ENCODE measurements around the gene GIGYF2. TPM values are rescaled to one million over a fixed set of nuclear protein-coding genes. Genes with fewer than 3 reads are reported as not detected.

Gene GIGYF2
- total and polyA plus RNA-seq, 2 of the 13 experiments (the other 11 are each of a cell fraction or from before 2014, with no cell fraction given), result 44.9 to 73.5 TPM

DNA sequence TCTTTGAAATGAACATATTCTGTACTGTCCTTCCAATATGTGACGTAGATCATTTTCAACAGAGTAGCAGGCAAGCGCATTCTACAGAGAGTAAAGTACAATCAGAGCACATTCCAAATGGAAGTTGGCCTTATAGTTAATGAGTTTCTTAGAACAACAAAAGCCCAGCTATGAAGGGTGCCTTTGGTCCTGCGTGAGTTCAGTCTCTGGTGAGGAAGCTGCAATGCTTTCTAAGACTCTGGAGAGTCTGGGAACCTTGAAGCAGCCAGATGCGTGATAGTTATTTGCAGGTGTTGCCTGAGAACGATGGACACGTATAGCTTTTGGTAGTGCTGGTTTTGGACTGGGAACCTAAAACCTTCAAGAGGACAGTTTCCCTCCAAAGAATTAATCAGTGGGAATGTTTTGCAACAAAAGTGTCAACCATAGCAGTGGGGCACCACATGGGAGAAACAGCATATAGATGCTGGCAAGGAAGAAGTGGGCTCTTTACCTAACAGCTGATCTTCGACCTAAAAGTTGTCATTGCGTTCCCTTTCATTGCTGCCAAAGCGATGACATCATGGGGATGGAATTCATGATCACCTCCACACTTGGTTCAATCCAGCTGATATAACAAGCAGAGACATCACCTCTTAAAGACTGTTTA lies 163.6 kb downstream of the GIGYF2 start (continued):
- no peak; the same call in 1 of the 2 replicates for TF ChIP-seq ZNF792 (CRISPR knock-in tag; IDR thresholded peaks at IDR 0.05)
- no peak for TF ChIP-seq ZNF329 (CRISPR knock-in tag; IDR thresholded peaks at IDR 0.05; ENCODE audit: low read depth)
- no peak for TF ChIP-seq ZNF333 (CRISPR knock-in tag; IDR thresholded peaks at IDR 0.05; ENCODE audit: borderline replicate concordance)
- peak; percentile 52; the same call in 1 of the 2 replicates for TF ChIP-seq HMG20A (CRISPR knock-in tag; IDR thresholded peaks at IDR 0.05; ENCODE audit: borderline replicate concordance)
- no peak for TF ChIP-seq ZNF251 (CRISPR knock-in tag; IDR thresholded peaks at IDR 0.05)
- TF ChIP-seq MAF1 (CRISPR knock-in tag; IDR thresholded peaks at IDR 0.05; ENCODE audit: borderline replicate concordance), result no peak
- TF ChIP-seq THYN1 (CRISPR knock-in tag; IDR thresholded peaks at IDR 0.05; ENCODE audit: borderline replicate concordance, low read depth), result no peak
- no peak for TF ChIP-seq MED13 (CRISPR knock-in tag; IDR thresholded peaks at IDR 0.05)
- no peak for TF ChIP-seq NONO (IDR thresholded peaks at IDR 0.05)
- no peak for TF ChIP-seq NONO (CRISPR knock-in tag; conservative IDR thresholded peaks at IDR 0.05)
- TF ChIP-seq PRMT3 (CRISPR knock-in tag; IDR thresholded peaks at IDR 0.05; ENCODE audit: borderline replicate concordance, low read depth), result no peak
- no peak for TF ChIP-seq ZFAT (CRISPR knock-in tag; conservative IDR thresholded peaks at IDR 0.05)
- no peak for TF ChIP-seq PTBP1 (IDR thresholded peaks at IDR 0.05; ENCODE audit: low read depth, low read length, poor library complexity, severe bottlenecking)
- no peak for TF ChIP-seq DNMT1 (CRISPR knock-in tag; IDR thresholded peaks at IDR 0.05)
- no peak for TF ChIP-seq KDM5B (CRISPR knock-in tag; IDR thresholded peaks at IDR 0.05; ENCODE audit: borderline replicate concordance)
- no peak for TF ChIP-seq ZNF33A (CRISPR knock-in tag; IDR thresholded peaks at IDR 0.05; ENCODE audit: borderline replicate concordance)
- TF ChIP-seq ZNF841 (CRISPR knock-in tag; IDR thresholded peaks at IDR 0.05; ENCODE audit: borderline replicate concordance), result no peak
- no peak for TF ChIP-seq ZFYVE20 (CRISPR knock-in tag; IDR thresholded peaks at IDR 0.05; ENCODE audit: borderline replicate concordance, low read depth)
- TF ChIP-seq, protein P1, sequence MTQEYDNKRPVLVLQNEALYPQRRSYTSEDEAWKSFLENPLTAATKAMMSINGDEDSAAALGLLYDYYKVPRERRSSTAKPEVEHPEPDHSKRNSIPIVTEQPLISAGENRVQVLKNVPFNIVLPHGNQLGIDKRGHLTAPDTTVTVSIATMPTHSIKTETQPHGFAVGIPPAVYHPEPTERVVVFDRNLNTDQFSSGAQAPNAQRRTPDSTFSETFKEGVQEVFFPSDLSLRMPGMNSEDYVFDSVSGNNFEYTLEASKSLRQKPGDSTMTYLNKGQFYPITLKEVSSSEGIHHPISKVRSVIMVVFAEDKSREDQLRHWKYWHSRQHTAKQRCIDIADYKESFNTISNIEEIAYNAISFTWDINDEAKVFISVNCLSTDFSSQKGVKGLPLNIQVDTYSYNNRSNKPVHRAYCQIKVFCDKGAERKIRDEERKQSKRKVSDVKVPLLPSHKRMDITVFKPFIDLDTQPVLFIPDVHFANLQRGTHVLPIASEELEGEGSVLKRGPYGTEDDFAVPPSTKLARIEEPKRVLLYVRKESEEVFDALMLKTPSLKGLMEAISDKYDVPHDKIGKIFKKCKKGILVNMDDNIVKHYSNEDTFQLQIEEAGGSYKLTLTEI (CRISPR knock-in tag; conservative IDR thresholded peaks at IDR 0.05), result no peak
- TF ChIP-seq, protein P2, sequence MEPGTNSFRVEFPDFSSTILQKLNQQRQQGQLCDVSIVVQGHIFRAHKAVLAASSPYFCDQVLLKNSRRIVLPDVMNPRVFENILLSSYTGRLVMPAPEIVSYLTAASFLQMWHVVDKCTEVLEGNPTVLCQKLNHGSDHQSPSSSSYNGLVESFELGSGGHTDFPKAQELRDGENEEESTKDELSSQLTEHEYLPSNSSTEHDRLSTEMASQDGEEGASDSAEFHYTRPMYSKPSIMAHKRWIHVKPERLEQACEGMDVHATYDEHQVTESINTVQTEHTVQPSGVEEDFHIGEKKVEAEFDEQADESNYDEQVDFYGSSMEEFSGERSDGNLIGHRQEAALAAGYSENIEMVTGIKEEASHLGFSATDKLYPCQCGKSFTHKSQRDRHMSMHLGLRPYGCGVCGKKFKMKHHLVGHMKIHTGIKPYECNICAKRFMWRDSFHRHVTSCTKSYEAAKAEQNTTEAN (CRISPR knock-in tag; conservative IDR thresholded peaks at IDR 0.05), result no peak
- TF ChIP-seq KDM1A (CRISPR knock-in tag; IDR thresholded peaks at IDR 0.05), result no peak
- peak; percentile 37; the same call in 1 of the 3 replicates for TF ChIP-seq MXI1 (IDR thresholded peaks at IDR 0.05; ENCODE audit: borderline replicate concordance, low read depth, low read length)
- TF ChIP-seq ZNF547 (CRISPR knock-in tag; IDR thresholded peaks at IDR 0.05), result 0 out of 2 replicates have a peak, but pooled peaks have one; percentile 32
- TF ChIP-seq ZBTB21 (CRISPR knock-in tag; IDR thresholded peaks at IDR 0.05), result peak; percentile 85
- TF ChIP-seq BORCS8-MEF2B (CRISPR knock-in tag; IDR thresholded peaks at IDR 0.05), result no peak
- no peak for TF ChIP-seq IKZF1 (IDR thresholded peaks at IDR 0.05)
- TF ChIP-seq ZNF160 (CRISPR knock-in tag; IDR thresholded peaks at IDR 0.05), result 0 out of 2 replicates have a peak, but pooled peaks have one; percentile 24
- TF ChIP-seq IRF2 (CRISPR knock-in tag; IDR thresholded peaks at IDR 0.05), result peak; percentile 49; the same call in 1 of the 2 replicates
- no peak for TF ChIP-seq SYNCRIP (IDR thresholded peaks at IDR 0.05; ENCODE audit: insufficient read depth, low read depth, low read length)
- no peak for TF ChIP-seq MBD4 (IDR thresholded peaks at IDR 0.05; ENCODE audit: borderline replicate concordance, low read length)
- TF ChIP-seq FOSL2 (CRISPR knock-in tag; IDR thresholded peaks at IDR 0.05), result peak; percentile 88
